HG02588 (cell line): Measurements from ENCODE around the gene TMLHE.
A peak's percentile ranks its signal among the peaks of the same experiment; 100 is the strongest.
"Not testable (repeated sequence)": the region's sequence is repeated elsewhere in the genome, so short reads cannot be mapped to it uniquely, and the experiment has no call there.

Source experiments
- ATAC-seq: cut with Tn5 transposase; IDR thresholded peaks from one replicate; pipeline ENCODE4 v1.9.1; 2021; ENCODE audit warnings: mild to moderate bottlenecking, moderate library complexity; ENCODE audit not compliant: unreplicated experiment

Gene TMLHE, protein sequence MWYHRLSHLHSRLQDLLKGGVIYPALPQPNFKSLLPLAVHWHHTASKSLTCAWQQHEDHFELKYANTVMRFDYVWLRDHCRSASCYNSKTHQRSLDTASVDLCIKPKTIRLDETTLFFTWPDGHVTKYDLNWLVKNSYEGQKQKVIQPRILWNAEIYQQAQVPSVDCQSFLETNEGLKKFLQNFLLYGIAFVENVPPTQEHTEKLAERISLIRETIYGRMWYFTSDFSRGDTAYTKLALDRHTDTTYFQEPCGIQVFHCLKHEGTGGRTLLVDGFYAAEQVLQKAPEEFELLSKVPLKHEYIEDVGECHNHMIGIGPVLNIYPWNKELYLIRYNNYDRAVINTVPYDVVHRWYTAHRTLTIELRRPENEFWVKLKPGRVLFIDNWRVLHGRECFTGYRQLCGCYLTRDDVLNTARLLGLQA

DNA sequence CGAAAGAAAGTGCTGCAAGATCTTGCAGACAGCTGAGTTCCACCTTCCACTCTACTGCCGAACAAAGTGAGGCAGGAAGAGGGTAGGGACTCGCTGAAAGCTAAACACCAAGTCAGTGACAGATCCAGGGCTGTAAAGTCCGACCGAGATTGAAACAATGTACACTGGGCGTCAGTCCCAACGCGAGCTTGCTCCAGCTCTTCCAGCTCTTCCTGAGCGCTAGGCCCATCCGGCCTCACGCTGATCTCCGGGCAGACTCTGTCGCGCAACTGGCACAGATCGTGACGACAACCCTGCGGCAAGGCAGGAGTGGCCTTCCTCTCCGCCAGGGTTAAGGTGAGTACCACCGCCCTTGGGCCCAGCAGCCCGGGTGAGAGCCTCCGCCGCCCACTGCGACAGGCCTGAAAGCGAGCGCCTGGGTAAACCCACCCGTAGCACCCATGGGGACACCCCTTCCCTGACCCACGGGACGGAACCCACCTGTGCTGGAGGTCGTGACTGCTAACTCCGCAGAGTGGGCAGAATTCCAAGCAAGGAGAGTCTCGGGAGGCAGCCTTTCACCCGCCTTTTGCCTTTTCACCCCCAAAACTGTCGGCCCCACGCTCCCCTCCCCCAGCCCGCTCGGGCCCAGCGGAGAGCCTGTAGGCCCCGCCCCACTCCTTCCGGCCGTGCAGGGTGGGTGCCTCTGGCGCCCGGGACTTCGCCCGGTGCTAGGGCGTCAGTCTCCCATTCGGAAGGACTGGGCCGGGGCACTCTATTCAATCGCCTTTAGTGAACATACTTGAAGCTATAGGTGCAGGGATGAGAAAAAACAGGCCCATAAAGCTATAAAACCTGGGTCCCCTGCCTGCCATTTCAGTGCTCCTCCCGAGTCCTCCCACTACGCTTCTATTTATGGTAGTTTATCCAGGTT lies at the start of gene TMLHE, which contains the start of gene SPRY3:
Gene TMLHE, minus strand, starts transcription at position 641 of the 913 bp plus-strand sequence. CDS start 67,676 bp downstream, outside the sequence.
Gene SPRY3, plus strand, starts transcription at position 275 of the 913 bp plus-strand sequence.
- peak; percentile 95 for ATAC-seq

DNA sequence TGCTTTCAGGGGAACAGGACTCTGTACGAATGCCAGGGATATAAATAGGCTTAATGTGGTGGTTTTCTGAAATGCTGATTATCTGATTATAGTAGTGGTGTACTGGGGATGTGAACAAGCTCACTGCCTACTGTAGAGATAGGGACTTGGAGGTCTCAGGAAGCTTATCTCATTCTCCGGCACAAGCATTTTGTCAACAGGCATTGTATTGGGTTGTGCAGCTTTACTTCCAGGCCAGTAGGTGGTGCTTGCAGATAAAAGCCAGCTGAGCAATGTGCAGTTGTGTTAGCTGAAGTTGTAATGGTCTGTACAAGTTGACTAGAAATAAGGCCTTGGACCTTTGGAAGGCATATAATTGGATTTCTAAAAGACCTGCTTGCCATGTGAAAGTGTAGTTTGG lies 49.5 kb upstream of the TMLHE start:
- no peak for ATAC-seq

DNA sequence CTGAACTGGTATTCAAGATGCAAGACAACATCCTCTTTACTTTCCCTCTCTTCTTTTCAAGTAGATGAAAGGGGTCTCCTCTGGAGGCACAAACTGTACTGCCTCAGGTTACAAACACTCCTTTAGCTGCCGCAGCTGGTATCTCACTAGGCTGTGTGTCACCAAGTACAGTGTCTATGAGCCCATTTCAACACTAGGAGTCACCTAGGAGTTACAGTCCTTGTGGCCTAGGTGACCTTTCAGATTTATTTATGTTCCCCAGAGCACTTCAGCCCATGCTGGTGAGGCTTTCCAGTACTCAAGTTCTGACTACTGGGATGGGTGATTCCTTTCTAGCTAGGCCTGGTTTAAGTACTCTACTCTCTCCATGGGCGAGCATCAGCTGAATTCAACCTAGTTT lies 32.4 kb upstream of the TMLHE start:
- ATAC-seq = no peak

DNA sequence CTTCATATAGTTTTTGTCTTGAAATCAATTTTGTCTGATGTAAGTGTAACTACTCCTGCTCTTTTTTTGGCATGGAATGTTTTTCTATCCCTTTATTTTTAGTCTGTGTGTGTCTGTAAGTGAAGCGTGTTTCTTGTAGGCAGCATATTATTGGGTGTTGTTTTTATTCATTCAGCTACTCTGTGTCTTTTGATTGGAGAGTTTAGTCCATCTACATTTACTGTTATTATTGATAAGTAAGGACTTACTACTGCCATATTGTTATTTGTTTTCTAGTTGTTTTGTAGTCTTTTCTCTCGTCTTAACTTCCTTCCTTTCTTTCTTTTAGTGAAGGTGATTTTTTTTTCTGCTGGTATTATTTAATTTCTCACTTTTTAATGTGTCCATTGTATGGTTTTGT lies 30.5 kb upstream of the TMLHE start:
- ATAC-seq = no peak

DNA sequence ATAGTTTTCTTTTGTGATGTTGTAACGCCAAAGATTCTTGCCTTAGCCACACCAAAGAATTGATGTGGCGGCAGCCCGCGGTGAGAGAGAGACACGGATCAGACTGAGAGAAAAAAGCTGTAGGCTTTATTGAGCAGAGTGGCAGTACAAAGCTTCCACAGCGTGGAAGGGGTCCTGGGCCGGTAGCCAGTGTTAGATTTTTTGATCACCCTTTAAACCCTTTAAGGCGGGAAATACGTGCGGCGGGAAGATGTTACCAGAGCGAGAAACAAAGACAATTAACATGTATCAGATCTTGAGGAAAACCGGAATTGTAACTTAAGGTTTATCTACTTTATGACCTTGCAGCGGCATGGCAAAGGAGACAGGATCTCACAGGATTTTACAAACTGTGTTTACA lies 28.6 kb upstream of the TMLHE start:
- ATAC-seq = not testable (repeated sequence)

DNA sequence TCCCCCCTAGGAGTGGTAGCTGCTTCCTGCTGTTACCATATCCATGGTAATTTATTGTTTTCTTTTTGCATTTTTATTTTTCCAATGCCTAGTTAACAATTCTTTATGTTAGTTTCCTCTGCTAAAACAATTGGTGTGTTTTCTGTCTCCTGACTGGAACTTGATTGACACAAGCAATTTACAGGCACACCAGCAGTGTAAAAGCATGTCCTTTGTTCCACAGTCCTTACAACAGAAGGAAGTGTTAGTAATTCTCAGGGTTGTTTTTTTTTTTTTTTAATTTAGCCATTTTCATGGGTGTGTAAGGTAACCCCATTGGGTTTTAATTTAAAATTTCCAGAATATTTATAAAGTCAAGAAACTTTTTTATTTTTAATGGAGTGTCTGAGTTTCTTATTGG lies 25.0 kb upstream of the TMLHE start:
- no peak for ATAC-seq

DNA sequence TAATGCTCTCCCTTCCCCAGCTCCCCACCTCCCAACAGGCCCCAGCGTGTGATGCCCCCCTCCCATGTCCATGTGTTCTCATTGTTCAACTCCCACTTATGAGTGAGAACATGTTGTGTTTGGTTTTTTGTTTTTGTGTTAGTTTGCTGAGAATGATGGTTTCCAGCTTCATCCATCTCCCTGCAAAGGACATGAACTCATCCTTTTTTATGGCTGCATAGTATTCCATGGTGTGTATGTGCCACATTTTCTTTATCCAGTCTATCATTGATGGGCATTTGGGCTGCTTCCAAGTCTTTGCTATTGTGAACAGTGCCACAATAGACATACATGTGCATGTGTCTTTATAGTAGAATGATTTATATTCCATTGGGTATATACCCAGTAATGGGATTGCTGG lies 22.3 kb upstream of the TMLHE start:
- ATAC-seq = not testable (repeated sequence)

DNA sequence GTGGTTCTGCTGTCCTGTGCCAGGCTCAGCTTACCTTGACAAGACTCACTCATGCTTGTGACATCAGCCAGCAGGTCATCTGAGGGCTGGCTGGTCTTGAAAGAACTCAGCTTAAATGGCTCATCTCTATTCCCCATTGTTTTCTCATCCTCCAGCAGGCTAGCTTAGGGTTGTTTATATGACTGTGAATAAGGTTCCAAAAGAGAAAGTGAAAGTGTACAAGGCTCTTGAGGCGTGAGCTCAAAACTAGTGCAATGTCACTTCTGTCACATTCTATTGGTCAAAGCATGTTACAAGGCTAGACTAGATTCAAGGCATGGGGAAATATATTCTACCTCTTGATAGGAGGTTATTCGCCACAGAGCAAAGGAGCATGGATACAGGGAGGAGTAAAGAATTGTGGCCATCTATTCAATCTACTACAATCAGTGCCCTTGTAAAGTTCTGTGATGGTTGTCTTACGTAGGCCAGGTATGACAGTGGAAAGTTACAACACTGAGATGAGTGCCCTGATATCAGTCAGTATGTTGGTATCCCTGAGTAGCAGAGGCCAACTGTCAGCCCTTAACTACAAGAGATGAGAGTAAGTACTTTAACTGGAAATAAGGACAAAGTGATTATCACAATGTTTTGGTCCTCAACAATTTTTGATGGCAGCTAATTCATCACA lies 19.8 kb upstream of the TMLHE start:
- no peak for ATAC-seq

DNA sequence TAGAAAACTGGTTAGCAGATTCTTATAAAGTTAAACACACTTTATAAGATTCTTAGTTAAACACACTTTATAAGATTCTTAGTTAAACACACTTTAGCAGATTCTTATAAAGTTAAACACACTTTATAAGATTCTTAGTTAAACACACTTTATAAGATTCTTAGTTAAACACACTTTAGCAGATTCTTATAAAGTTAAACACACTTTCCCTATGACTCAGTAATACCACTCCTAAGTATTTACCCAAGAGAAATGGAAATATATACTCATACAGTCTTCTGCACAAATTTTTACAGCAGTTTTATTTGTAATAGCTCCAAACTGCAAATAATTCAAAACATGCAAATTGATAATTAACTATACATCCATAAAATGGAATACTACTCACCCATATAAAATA lies 7.4 kb upstream of the TMLHE start:
- not testable (repeated sequence) for ATAC-seq

DNA sequence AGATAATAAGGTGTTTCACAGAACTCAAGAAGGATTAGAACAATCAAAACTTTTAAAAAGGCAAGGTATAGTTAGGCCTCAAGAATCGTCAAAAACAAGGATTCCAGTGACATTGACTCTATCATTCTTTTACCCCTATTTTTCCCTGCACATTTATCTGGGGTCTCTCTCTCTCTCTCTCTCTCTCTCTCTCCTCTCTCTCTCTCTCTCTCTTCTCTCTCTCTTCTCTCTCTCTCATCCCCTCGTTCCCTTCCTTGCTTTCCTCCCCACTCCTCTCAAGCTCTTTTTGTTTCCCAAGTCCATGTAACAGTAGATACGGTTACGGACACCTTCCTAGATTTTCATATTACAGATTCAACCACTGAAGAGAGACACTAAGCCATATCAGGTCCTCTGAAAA lies 3.2 kb upstream of the TMLHE start:
- no peak for ATAC-seq

DNA sequence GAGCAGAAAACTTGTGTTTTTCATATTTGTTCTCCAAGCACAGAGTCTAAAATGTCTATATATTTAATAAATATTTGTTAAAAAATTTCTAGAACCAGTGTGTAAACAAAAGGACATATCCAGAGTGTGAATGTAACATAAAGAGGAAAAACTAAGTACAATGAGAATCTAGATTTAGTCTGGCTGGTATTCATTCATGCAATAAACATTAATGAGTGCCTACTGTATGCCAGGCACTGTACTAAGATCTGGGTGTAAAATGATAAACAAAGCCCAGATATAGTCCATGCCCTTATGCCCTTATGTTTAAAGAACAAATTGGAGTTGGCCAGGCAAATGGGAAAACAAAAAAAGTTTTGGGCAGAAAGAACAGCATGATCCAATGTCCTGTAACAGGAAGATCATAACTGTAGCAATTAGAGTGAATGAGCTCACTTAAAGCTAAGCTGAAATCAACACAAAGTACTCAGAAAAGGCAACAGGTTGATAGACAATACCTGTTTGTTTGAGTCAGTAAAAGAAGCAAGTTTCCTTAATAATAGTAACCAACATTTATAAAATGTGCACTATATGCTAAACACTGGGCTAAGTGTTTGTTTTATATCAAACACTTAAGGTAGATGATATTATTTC lies 1.3 kb upstream of the TMLHE start:
- no peak for ATAC-seq

DNA sequence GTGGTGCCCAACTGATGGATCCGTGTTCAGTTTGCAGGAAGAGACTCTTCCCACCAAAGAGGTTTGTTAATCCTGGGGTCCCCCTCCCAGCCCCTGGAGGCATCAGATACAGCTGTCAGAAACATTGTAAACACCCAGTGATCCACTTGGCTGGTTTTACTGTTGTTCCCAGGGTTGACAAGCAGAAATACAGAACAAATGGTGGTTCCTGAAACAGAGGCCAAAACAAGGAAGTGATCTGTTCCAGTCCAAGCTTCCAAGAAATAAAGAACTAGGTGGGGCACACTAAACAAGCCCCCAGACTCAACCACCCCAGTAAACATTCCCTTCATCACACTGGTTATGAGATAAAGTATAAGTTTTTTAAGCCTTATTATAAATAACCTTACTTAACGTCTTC lies 1.4 kb downstream of the TMLHE start:
- ATAC-seq = no peak

DNA sequence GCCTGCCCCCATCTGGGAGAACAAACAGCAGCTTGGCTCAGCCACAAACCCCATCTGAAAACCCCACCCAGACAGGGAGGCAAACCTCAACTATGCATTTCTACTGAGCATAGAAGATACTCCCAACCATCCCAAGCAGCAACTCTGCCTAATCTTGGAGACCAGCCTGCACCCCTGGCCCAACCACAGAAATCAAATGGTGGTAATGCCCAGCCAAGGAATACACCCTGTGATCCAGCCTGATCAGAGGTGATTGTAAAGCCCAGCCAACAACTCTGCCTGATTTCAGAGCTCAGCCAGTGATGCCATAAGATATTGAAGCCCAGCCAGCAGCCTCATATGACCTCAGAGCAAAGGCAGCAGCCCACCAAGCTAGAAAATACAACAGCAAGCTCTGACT lies 19.8 kb downstream of the TMLHE start:
- ATAC-seq = no peak

DNA sequence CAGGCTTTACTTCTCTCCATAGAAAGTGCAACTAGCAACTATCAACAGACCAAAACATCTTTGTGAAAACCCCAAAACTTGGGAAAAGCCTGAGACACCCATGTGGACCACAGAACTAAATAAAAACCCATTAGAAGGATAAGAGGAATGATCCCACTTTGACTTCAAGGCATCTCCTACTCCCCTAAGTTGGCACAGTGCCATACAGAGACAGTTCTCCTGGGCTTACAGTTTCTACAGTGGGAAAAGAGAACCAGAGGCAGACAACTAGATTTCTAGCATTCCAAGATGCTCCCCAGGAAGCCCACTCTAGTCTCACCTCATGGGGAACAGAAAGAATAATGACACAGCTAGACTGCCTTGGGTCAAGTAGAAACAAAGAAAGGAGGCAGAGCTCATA lies 20.4 kb downstream of the TMLHE start:
- no peak for ATAC-seq

DNA sequence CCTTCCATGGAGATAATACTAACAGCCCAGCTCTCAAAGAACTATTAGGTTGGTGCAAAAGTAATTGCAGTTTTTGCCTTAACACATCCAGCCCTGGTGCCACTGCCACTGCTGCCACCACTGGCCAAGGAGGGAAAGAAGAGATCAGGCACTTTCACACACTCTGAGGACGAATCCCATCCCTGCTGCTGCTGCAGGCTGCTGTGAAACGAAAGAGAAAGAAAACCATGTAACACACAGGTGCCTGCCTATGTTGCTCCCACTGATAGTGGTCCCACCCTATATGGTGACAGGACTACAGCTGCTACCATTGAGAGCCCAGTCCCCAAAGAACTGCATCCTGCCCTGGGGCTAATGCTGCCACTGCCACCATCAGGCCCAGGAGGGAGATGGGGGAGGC lies 35.1 kb downstream of the TMLHE start:
- no peak for ATAC-seq

DNA sequence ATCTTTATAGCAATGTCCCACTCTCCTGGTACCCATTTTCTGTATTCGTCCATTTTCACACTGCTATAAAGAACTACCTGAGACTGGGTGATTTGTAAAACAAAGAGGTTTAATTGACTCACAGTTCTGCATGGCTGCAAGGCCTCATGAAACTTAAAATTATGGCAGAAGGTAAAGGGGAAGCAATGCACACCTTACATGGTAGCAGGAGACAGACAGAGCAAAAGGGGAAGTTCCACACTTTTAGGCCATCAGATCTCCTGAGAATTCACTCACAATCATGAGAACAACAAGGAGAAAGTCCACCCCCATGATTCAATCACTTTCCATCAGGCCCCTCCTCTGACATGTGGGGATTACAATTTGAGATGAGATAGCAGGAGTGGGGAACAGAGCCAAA lies 49.7 kb downstream of the TMLHE start:
- no peak for ATAC-seq

DNA sequence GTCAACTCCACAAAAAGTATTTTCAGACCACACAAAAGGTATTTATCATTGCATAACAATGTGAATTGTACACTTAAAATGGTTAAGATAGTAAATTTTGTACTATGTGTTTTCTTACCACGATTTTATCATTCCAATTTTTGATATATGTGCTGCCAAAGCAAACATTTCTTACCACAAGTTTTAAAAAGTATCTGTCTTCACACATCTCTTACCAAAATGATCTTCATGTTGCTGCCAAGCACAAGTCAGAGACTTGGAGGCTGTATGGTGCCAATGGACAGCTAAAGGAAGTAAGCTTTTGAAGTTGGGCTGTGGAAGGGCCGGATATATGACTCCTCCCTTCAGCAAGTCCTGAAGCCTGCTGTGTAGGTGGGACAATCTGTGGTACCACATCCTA lies 67.9 kb downstream of the TMLHE start:
- no peak for ATAC-seq

DNA sequence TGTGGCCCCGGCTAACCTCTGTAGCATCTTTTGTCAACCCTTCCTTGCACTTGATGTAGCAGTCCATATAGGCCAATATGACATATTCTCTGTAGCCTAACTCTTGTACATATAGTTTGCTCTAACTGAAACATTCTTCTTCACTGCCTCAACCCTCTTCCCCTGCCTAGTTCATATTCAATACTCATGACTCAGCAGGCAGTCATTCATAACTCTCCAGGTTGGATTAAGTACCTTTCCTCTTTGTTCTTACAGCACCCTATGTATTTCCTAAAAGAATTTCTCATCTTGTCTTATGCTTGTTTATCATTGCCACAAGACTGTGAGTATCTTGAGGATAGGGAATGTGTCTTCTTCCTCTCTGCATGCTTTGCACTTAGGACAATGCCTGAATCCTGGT lies 76.9 kb downstream of the TMLHE start:
- no peak for ATAC-seq

DNA sequence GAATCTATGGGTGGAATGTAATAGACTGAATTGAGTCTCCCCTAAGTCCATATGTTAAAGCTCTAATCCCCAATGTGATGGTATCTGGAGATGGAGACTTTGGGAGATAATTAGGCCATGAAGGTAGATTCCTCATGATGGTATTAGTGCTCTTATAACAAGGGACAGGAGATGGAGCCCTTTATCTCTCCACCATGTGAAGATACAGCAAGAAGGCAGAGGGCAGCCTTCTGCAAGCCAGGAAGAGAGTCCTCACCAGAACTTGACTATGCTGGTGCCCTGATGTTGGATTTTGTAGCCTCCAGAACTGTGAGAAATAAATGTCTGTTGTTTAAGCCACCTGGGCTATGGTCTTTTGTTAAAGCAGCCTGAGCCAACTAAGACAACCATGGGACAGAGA lies 78.0 kb downstream of the TMLHE start:
- ATAC-seq = no peak

DNA sequence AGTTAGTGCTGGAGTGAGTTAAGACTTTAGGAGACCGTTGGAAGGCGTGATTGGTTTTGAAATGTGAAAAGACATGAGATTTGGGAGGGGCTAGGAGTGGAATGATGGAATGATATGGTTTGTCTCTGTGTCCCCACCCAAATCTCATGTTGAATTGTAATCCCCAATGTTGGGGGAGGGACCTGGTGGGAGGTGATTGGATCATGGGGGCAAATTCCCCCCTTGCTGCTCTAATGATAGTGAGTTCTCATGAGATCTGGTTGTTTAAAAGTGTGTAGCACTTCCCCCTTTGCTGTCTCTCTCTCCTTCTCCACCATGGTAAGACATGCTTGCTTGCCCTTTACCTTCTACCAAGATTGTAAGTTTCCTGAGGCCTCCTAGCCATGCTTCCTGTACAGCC lies 85.7 kb downstream of the TMLHE start:
- not testable (repeated sequence) for ATAC-seq

DNA sequence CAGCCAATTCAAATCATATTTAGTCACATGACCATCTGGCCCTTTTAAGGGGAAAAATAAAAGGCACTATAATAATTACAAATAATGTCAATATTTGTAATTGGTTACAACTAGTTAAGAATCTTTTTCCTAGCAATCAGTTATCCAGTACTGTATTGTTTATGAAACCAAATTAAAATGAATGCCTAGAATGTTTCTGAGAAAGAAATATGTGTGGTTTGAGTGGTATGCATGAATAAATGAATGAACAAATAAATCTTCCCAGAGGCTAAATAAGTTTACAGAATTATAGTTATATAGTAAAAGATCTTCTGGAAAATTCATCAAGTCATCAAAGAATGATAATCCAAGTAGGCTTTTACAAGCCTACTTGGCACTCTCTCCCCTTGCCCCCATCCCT lies 98.5 kb downstream of the TMLHE start:
- ATAC-seq = no peak
